GM12891 (cell line): Measurements from ENCODE around the gene CEP63.

ENCODE experiments used
- POLR2A ChIP-seq: IDR thresholded peaks from 2 replicates; pipeline ENCODE4 v1.6.1; 2011; ENCODE audit warnings: low read depth, low read length, control low read depth
- POLR2AphosphoS5 ChIP-seq: IDR thresholded peaks from 2 replicates; pipeline ENCODE4 v1.6.1; 2011; ENCODE audit warnings: low read depth, low read length, control low read depth
- SPI1 ChIP-seq: IDR thresholded peaks from 2 replicates; pipeline ENCODE4 v1.6.1; 2011; ENCODE audit warnings: low read depth, low read length, control low read depth
- TAF1 ChIP-seq: IDR thresholded peaks from 2 replicates; pipeline ENCODE4 v1.6.1; 2011; ENCODE audit warnings: low read depth, low read length, control low read depth

GRCh38 chr3:134476306-134476705, 9.6 kb upstream of the CEP63 start:
- no peak for TF ChIP-seq POLR2A
- TF ChIP-seq POLR2AphosphoS5 = no peak
- TF ChIP-seq SPI1 = no peak
- no peak for TF ChIP-seq TAF1
